ENCODE results near the gene PREB. TPM values are rescaled to one million over a fixed set of nuclear protein-coding genes. Genes with fewer than 3 reads are reported as not detected.

PREB gene
- total and polyA plus RNA-seq, 2 donors (not counting 3 experiments of a cell fraction or from before 2014, with no cell fraction given) = 47.2 to 73.3 TPM

GRCh38 chr2:27088634-27089033, 45.8 kb downstream of the PREB start:
- no peak overlapping the region for H2AFZ ChIP-seq (ENCODE audit: low read depth, low read length)
- H3K79me2 ChIP-seq (ENCODE audit: control insufficient read depth, insufficient read depth, low read length) = no peaks in the 10 kb centered on the region
- no peaks in the 10 kb centered on the region for H3K36me3 ChIP-seq (ENCODE audit: control insufficient read depth in 2 of 2, extremely low read depth in 1 of 2, insufficient read depth in 2 of 2, low read length in 2 of 2)
- intact Hi-C loops (cut with micrococcal nuclease) = loop anchor here (5.0 kb wide), 1 partner anchor 241 kb away; the partner anchor contains the start of gene DPYSL5
- dilution Hi-C loops (cut with MboI; ENCODE audit: extremely low pct_ligation_motif_present, low sequenced_read_pairs) = no loop called here
- no peaks in the 10 kb centered on the region for H3K9me3 ChIP-seq (replicated peaks; ENCODE audit: control insufficient read depth, insufficient read depth, low read length)
- TF ChIP-seq GATA2 (IDR thresholded peaks at IDR 0.05; ENCODE audit: insufficient read depth, insufficient read length, low read depth, low read length) (no peak), POLR2AphosphoS5 (IDR thresholded peaks at IDR 0.05; ENCODE audit: insufficient read depth, low read depth, low read length) (no peak), EZH2 (IDR thresholded peaks at IDR 0.05; ENCODE audit: borderline replicate concordance, low read depth, low read length, severe bottlenecking) (no peak), MAX (IDR thresholded peaks at IDR 0.05; ENCODE audit: insufficient read depth, insufficient read length) (no peak), FOS (IDR thresholded peaks at IDR 0.05; ENCODE audit: borderline replicate concordance, insufficient read depth, low read length) (no peak), POLR2A (IDR thresholded peaks at IDR 0.05; ENCODE audit: low read depth, low read length) (no peak), CTCF (IDR thresholded peaks at IDR 0.05; ENCODE audit: extremely low read depth in 1 of 2, insufficient read depth in 1 of 2, low read depth in 1 of 2, low read length in 2 of 2) (no peak), MYC (IDR thresholded peaks at IDR 0.05; ENCODE audit: low read depth, low read length) (no peak), JUN (IDR thresholded peaks at IDR 0.05; ENCODE audit: borderline replicate concordance, insufficient read depth, insufficient read length, low read depth) (no peak)
- H3K4me1 ChIP-seq (ENCODE audit: control insufficient read depth, extremely low read depth, insufficient read depth, low read length) = peaks cover 5% of the 10 kb centered on the region
- CTCF ChIA-PET = interaction anchor here (1.3 to 6.0 kb wide), 4 partner anchors 38 to 191 kb away, joined by 3 to 39 read pairs (median 13); partner anchors contain the start of gene AGBL5
- no peak overlapping the region for H3K9ac ChIP-seq (replicated peaks; ENCODE audit: extremely low read depth, insufficient read depth, low read length)
- no TSS peak for BruUV-seq (replicated peaks)
- no peak overlapping the region for H3K4me3 ChIP-seq (replicated peaks in 1 of 3; ENCODE audit: insufficient read depth in 1 of 3, low read depth in 1 of 3, low read length in 3 of 3)
- no peak overlapping the region for H3K4me2 ChIP-seq (ENCODE audit: insufficient read depth, low read length)
- H3K27ac ChIP-seq (ENCODE audit: insufficient read depth, low read depth, low read length) = no peak overlapping the region
- FAIRE-seq = no peak
- H4K20me1 ChIP-seq (replicated peaks; ENCODE audit: control insufficient read depth, extremely low read depth, insufficient read depth, low read length) = no peaks in the 10 kb centered on the region
- no peak for DNase-seq (ENCODE audit: low read depth, low spot score)
- H3K27me3 ChIP-seq (ENCODE audit: control insufficient read depth in 2 of 2, insufficient read depth in 2 of 2, low read length in 2 of 2) = no peaks in the 10 kb centered on the region
- no peaks in the 10 kb centered on the region for H3K9me1 ChIP-seq (replicated peaks; ENCODE audit: control insufficient read depth, extremely low read depth, insufficient read depth, low read length)
- POLR2A ChIA-PET = no interaction called here
